Neural cell (in vitro differentiated cells): Measurements from ENCODE around the gene KLHL17. TPM values are rescaled to one million over a fixed set of nuclear protein-coding genes. Genes with fewer than 3 reads are reported as not detected.

ENCODE experiments used
- H2AFZ ChIP-seq: fragments of 200-600, 300-800 bp; sonication (generic), shearing (Covaris generic); 2 replicates; pipeline ENCODE4 v1.6.0; 2014; ENCODE audit warnings: low read depth, mild to moderate bottlenecking, antibody characterized with exemption, low read length, moderate library complexity
- H3F3A ChIP-seq: fragments of 200-600 bp; shearing (Covaris generic); 2 replicates; pipeline ENCODE4 v1.6.1; 2016; ENCODE audit warnings: mild to moderate bottlenecking, moderate library complexity, mixed read lengths, antibody characterized with exemption, low read length; ENCODE audit not compliant: insufficient read depth, poor library complexity, severe bottlenecking
- H3K27ac ChIP-seq: fragments of 200-600, 300-800 bp; sonication (generic), shearing (Covaris generic); 2 replicates; pipeline ENCODE4 v1.5.1; 2014; ENCODE audit warnings: mild to moderate bottlenecking, low read length, moderate library complexity
- H3K27me3 ChIP-seq: fragments of 300-800, 200-600 bp; sonication (generic), shearing (Covaris generic); 2 replicates; pipeline ENCODE4 v1.6.0; 2014; ENCODE audit warnings: mild to moderate bottlenecking, low read depth, low read length, moderate library complexity; ENCODE audit not compliant: insufficient read depth
- H3K36me3 ChIP-seq: fragments of 300-800, 200-600 bp; sonication (generic), shearing (Covaris generic); 2 replicates; pipeline ENCODE4 v1.5.1; 2014; ENCODE audit warnings: mild to moderate bottlenecking, antibody characterized with exemption, low read length, moderate library complexity; ENCODE audit not compliant: insufficient read depth
- H3K4me2 ChIP-seq: fragments of 300-800, 200-600 bp; sonication (generic), shearing (Covaris generic); 2 replicates; pipeline ENCODE4 v1.6.0; 2014; ENCODE audit warnings: mild to moderate bottlenecking, low read length
- H3K4me3 ChIP-seq: fragments of 300-800, 200-600 bp; sonication (generic), shearing (Covaris generic); 2 replicates; pipeline ENCODE4 v1.5.1; 2014; ENCODE audit warnings: mild to moderate bottlenecking, low read length, moderate library complexity
- H3K79me2 ChIP-seq: fragments of 200-600 bp; shearing (Covaris generic); replicated peaks from 2 replicates; pipeline ENCODE4 v1.6.0; 2014; ENCODE audit warnings: mild to moderate bottlenecking, low read length, moderate library complexity; ENCODE audit not compliant: insufficient read depth
- H3K9ac ChIP-seq: fragments of 300-800, 200-600 bp; sonication (generic), shearing (Covaris generic); 2 replicates; pipeline ENCODE4 v1.6.1; 2016; ENCODE audit warnings: mild to moderate bottlenecking, low read length, mixed read lengths
- H3K9me2 ChIP-seq: fragments of 200-600 bp; shearing (Covaris generic); 2 replicates; pipeline ENCODE4 v1.6.1; 2016; ENCODE audit warnings: mild to moderate bottlenecking, low read length, mixed read lengths; ENCODE audit not compliant: insufficient read depth
- H3K9me3 ChIP-seq: fragments of 200-600, 300-800 bp; sonication (generic), shearing (Covaris generic); 2 replicates; pipeline ENCODE4 v1.6.1; 2016; ENCODE audit warnings: mild to moderate bottlenecking, mixed run types, low read length, moderate library complexity, mixed read lengths
- H4K20me1 ChIP-seq: fragments of 200-600 bp; shearing (Covaris generic); 2 replicates; pipeline ENCODE4 v1.6.1; 2016; ENCODE audit warnings: mild to moderate bottlenecking, mixed run types; ENCODE audit not compliant: insufficient read depth
- CTCF ChIP-seq: fragments of 450-650 bp; IDR thresholded peaks from 2 replicates; pipeline ENCODE4 v1.5.1; 2014; ENCODE audit warnings: antibody characterized with exemption, mild to moderate bottlenecking, moderate library complexity; ENCODE audit not compliant: poor library complexity, severe bottlenecking
- EP300 ChIP-seq: fragments of 450-650 bp; conservative IDR thresholded peaks from 2 replicates; pipeline ENCODE4 v1.6.1; 2014; ENCODE audit warnings: antibody characterized with exemption, mild to moderate bottlenecking, moderate library complexity; ENCODE audit not compliant: poor library complexity, severe bottlenecking
- EZH2 ChIP-seq: fragments of 200-600, 300-800 bp; shearing (Covaris generic), sonication (generic); IDR thresholded peaks from 2 replicates; pipeline ENCODE4 v1.6.1; 2014; ENCODE audit warnings: antibody characterized with exemption, low read length, borderline replicate concordance, mild to moderate bottlenecking; ENCODE audit not compliant: insufficient read depth, poor library complexity, severe bottlenecking
- MXI1 ChIP-seq: fragments of 450-650 bp; conservative IDR thresholded peaks from 2 replicates; pipeline ENCODE4 v1.6.1; 2014; ENCODE audit warnings: antibody characterized with exemption, mild to moderate bottlenecking; ENCODE audit not compliant: poor library complexity, severe bottlenecking
- POLR2AphosphoS5 ChIP-seq: IDR thresholded peaks from 2 replicates; pipeline ENCODE4 v1.6.1; 2012
- RAD21 ChIP-seq: fragments of 450-650 bp; conservative IDR thresholded peaks from 2 replicates; pipeline ENCODE4 v1.6.1; 2014; ENCODE audit warnings: antibody characterized with exemption, mild to moderate bottlenecking, moderate library complexity
- SMC3 ChIP-seq: fragments of 450-650 bp; conservative IDR thresholded peaks from 2 replicates; pipeline ENCODE4 v1.6.1; 2014; ENCODE audit warnings: antibody characterized with exemption, mild to moderate bottlenecking, moderate library complexity; ENCODE audit not compliant: poor library complexity
- TAF1 ChIP-seq: IDR thresholded peaks from 2 replicates; pipeline ENCODE4 v1.6.1; 2012; ENCODE audit warnings: low read depth
- polyA plus RNA-seq: library from polyadenylated mRNA; depleted of rRNA; stranded (reverse); fragments of >200 nt; gene quantifications from 2 replicates; pipeline ENCODE4 v1.2.3, GENCODE V29; 2014
- TF ChIP-seq, protein P1 (sequence below): IDR thresholded peaks from 2 replicates; pipeline ENCODE4 v1.6.1; 2012; ENCODE audit warnings: borderline replicate concordance

Gene KLHL17
- polyA plus RNA-seq, 1 donor from 2014 or later: 52.3 TPM

DNA sequence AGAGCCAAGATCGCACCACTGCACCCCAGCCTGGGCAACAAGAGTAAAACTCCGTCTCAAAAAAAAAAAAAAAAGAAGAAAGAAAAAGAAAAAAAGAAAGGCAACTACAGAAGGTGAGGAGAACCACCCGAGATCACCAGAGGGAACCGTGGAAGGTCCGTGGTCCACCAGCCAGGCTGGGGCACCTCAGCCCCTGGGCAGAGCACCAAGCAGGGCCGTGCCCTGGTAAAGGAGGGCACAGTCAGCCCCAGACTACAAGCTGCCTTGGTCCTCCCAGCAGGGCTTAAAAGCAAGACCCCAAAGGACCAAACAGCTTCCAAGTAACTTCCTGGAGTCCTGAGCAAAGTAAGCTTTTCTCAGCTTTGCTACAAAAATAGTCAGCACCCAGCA, 45.5 kb upstream of the KLHL17 start:
- no peak overlapping the region for H3K4me3 ChIP-seq
- no peak overlapping the region for H3K27ac ChIP-seq
- TF ChIP-seq MXI1 (no peak), RAD21 (no peak), SMC3 (no peak), POLR2AphosphoS5 (no peak), EP300 (no peak), EZH2 (no peak), CTCF (no peak), TAF1 (no peak)
- TF ChIP-seq, protein P1, sequence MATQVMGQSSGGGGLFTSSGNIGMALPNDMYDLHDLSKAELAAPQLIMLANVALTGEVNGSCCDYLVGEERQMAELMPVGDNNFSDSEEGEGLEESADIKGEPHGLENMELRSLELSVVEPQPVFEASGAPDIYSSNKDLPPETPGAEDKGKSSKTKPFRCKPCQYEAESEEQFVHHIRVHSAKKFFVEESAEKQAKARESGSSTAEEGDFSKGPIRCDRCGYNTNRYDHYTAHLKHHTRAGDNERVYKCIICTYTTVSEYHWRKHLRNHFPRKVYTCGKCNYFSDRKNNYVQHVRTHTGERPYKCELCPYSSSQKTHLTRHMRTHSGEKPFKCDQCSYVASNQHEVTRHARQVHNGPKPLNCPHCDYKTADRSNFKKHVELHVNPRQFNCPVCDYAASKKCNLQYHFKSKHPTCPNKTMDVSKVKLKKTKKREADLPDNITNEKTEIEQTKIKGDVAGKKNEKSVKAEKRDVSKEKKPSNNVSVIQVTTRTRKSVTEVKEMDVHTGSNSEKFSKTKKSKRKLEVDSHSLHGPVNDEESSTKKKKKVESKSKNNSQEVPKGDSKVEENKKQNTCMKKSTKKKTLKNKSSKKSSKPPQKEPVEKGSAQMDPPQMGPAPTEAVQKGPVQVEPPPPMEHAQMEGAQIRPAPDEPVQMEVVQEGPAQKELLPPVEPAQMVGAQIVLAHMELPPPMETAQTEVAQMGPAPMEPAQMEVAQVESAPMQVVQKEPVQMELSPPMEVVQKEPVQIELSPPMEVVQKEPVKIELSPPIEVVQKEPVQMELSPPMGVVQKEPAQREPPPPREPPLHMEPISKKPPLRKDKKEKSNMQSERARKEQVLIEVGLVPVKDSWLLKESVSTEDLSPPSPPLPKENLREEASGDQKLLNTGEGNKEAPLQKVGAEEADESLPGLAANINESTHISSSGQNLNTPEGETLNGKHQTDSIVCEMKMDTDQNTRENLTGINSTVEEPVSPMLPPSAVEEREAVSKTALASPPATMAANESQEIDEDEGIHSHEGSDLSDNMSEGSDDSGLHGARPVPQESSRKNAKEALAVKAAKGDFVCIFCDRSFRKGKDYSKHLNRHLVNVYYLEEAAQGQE: no peak
- H4K20me1 ChIP-seq: no peaks in the 10 kb centered on the region
- H3K36me3 ChIP-seq: no peaks in the 10 kb centered on the region
- H3K9me2 ChIP-seq: no peaks in the 10 kb centered on the region
- no peak overlapping the region for H2AFZ ChIP-seq
- H3K79me2 ChIP-seq: no peaks in the 10 kb centered on the region
- no peaks in the 10 kb centered on the region for H3K9me3 ChIP-seq
- no peaks in the 10 kb centered on the region for H3K27me3 ChIP-seq
- no peak overlapping the region for H3K4me2 ChIP-seq
- no peaks in the 10 kb centered on the region for H3F3A ChIP-seq
- no peak overlapping the region for H3K9ac ChIP-seq

- Histone ChIP-seq H3K36me3 (no peaks in the 10 kb centered on the region), H3K4me2 (no peak overlapping the region), H3K9me2 (no peaks in the 10 kb centered on the region), H3F3A (no peaks in the 10 kb centered on the region), H2AFZ (no peak overlapping the region), H4K20me1 (no peaks in the 10 kb centered on the region), H3K27me3 (no peaks in the 10 kb centered on the region), H3K9me3 (no peaks in the 10 kb centered on the region), H3K79me2 (no peaks in the 10 kb centered on the region), H3K27ac (no peak overlapping the region), H3K4me3 (no peak overlapping the region), H3K9ac (no peak overlapping the region)
- TF ChIP-seq RAD21: no peak
- no peak for TF ChIP-seq EZH2
- TF ChIP-seq SMC3: no peak
- no peak for TF ChIP-seq CTCF
Observed at GRCh38 chr1:915295-916172, 44.9 kb upstream of the KLHL17 start.
